HG02623 (cell line): ENCODE results near the gene TACC2.
"Not testable (repeated sequence)": the region's sequence is repeated elsewhere in the genome, so short reads cannot be mapped to it uniquely, and the experiment has no call there.

ENCODE experiments used
- ATAC-seq: cut with Tn5 transposase; IDR thresholded peaks from one replicate; pipeline ENCODE4 v1.9.1; 2021; ENCODE audit warnings: moderate library complexity; ENCODE audit not compliant: unreplicated experiment

The TACC2 gene

GRCh38 chr10:122055252-122055651 lies 66.3 kb downstream of the TACC2 start:
- ATAC-seq, result no peak

- no peak for ATAC-seq
Measured at GRCh38 chr10:122056431-122057094, 67.6 kb downstream of the TACC2 start.

- ATAC-seq, result no peak
Measured at GRCh38 chr10:122057841-122058413, 69.0 kb downstream of the TACC2 start.

GRCh38 chr10:122060250-122060649 lies 71.3 kb downstream of the TACC2 start:
- ATAC-seq, result no peak

- no peak for ATAC-seq
Measured at GRCh38 chr10:122062831-122063674, 74.1 kb downstream of the TACC2 start.

GRCh38 chr10:122066337-122066939 lies 77.5 kb downstream of the TACC2 start:
- not testable (repeated sequence) for ATAC-seq

- no peak for ATAC-seq
Measured at GRCh38 chr10:122068844-122069243, 79.9 kb downstream of the TACC2 start.

- ATAC-seq, result no peak
Measured at GRCh38 chr10:122072491-122072890, 83.5 kb downstream of the TACC2 start.

GRCh38 chr10:122073508-122073907 lies 84.5 kb downstream of the TACC2 start:
- ATAC-seq, result no peak

GRCh38 chr10:122075171-122075570 lies 86.2 kb downstream of the TACC2 start:
- no peak for ATAC-seq

GRCh38 chr10:122075876-122076275 lies 86.9 kb downstream of the TACC2 start:
- not testable (repeated sequence) for ATAC-seq

GRCh38 chr10:122077311-122077875 lies 88.4 kb downstream of the TACC2 start:
- ATAC-seq, result no peak

- no peak for ATAC-seq
Measured at GRCh38 chr10:122078326-122078725, 89.4 kb downstream of the TACC2 start.

- no peak for ATAC-seq
Measured at GRCh38 chr10:122078965-122079795, 90.2 kb downstream of the TACC2 start.

GRCh38 chr10:122082616-122083477 lies 93.9 kb downstream of the TACC2 start:
- ATAC-seq, result no peak

- ATAC-seq, result no peak
Measured at GRCh38 chr10:122083478-122084025, 94.6 kb downstream of the TACC2 start.

- no peak for ATAC-seq
Measured at GRCh38 chr10:122084286-122085041, 95.5 kb downstream of the TACC2 start.

- no peak for ATAC-seq
Measured at GRCh38 chr10:122085423-122085911, 96.5 kb downstream of the TACC2 start.
